ENCODE data around the gene JAKMIP1. TPM values are rescaled to one million over a fixed set of nuclear protein-coding genes. Genes with fewer than 3 reads are reported as not detected.

The JAKMIP1 gene
- total RNA-seq, 4 donors from 2014 or later = 0.67 to 1.3 (median 1.1) TPM

GRCh38 chr4:6011686-6012085 is 188.7 kb downstream of the JAKMIP1 start:
- intact Hi-C loops (cut with DNase I) = no loop called here
- no peak for TF ChIP-seq CTCF (IDR thresholded peaks at IDR 0.05)
- no peak for TF ChIP-seq POLR2A (IDR thresholded peaks at IDR 0.05)
- Histone ChIP-seq H3K4me1 (peaks cover 0 to 7% (median 0%) of the 10 kb centered on the region in 3 donors), H3K27me3 (peaks cover 0 to 57% (median 2%) of the 10 kb centered on the region in 4 donors), H3K27ac (no peak overlapping the region), H3K4me3 (no peak overlapping the region), H3K36me3 (no peaks in the 10 kb centered on the region), H3K9me3 (no peaks in the 10 kb centered on the region)
- WGBS, 2 donors = 0 to 14% methylated on average over 2 to 7 of the region's 8 CpGs
- DNase-seq = no peak

GRCh38 chr4:6011271-6011671 is 189.1 kb downstream of the JAKMIP1 start:
- peaks cover 0 to 55% (median 2%) of the 10 kb centered on the region in 4 donors for H3K27me3 ChIP-seq
- H3K4me1 ChIP-seq = peaks cover 0 to 7% (median 0%) of the 10 kb centered on the region in 3 donors
- intact Hi-C loops (cut with DNase I) = no loop called here
- H3K27ac ChIP-seq = no peak overlapping the region
- no peak for DNase-seq
- WGBS, 2 donors = 56 to 57% methylated on average over 9 to 11 of the region's 12 CpGs
- no peak for TF ChIP-seq CTCF (IDR thresholded peaks at IDR 0.05)
- no peak for TF ChIP-seq POLR2A (IDR thresholded peaks at IDR 0.05)
- H3K4me3 ChIP-seq = no peak overlapping the region
- no peaks in the 10 kb centered on the region for H3K9me3 ChIP-seq
- H3K36me3 ChIP-seq = no peaks in the 10 kb centered on the region

GRCh38 chr4:6010789-6011188 is 189.6 kb downstream of the JAKMIP1 start:
- H3K4me1 ChIP-seq = peaks cover 0 to 7% (median 0%) of the 10 kb centered on the region in 3 donors
- TF ChIP-seq POLR2A (IDR thresholded peaks at IDR 0.05) (no peak), CTCF (IDR thresholded peaks at IDR 0.05) (no peak)
- H3K36me3 ChIP-seq = no peaks in the 10 kb centered on the region
- WGBS, 2 donors = 51 to 56% methylated on average over 2 of the region's 3 CpGs
- H3K9me3 ChIP-seq = no peaks in the 10 kb centered on the region
- H3K27me3 ChIP-seq = peaks cover 0 to 56% (median 2%) of the 10 kb centered on the region in 4 donors
- no peak for DNase-seq
- no peak overlapping the region for H3K4me3 ChIP-seq
- intact Hi-C loops (cut with DNase I) = no loop called here
- no peak overlapping the region for H3K27ac ChIP-seq

GRCh38 chr4:6009452-6009851 is 190.9 kb downstream of the JAKMIP1 start:
- intact Hi-C loops (cut with DNase I) = no loop called here

More at GRCh38 chr4:6009452-6009851, 190.9 kb downstream of the JAKMIP1 start:
- 31 to 41% methylated on average over 8 of the region's 8 CpGs for WGBS, 2 donors
- TF ChIP-seq POLR2A (IDR thresholded peaks at IDR 0.05) (no peak), CTCF (IDR thresholded peaks at IDR 0.05) (no peak)
- Histone ChIP-seq H3K9me3 (no peaks in the 10 kb centered on the region), H3K4me3 (no peak overlapping the region), H3K4me1 (peaks cover 0 to 7% (median 0%) of the 10 kb centered on the region in 3 donors), H3K27me3 (peaks cover 0 to 63% (median 2%) of the 10 kb centered on the region in 4 donors), H3K27ac (no peak overlapping the region), H3K36me3 (no peaks in the 10 kb centered on the region)
- no peak for DNase-seq

Data from esophagus squamous epithelium (tissue), 5 donors.